H9 (cell line): Measurements from ENCODE around the gene GABBR2. TPM values are rescaled to one million over a fixed set of nuclear protein-coding genes. Genes with fewer than 3 reads are reported as not detected.

ENCODE experiments used
- DNase-seq: peaks from one replicate; pipeline ENCODE4 v3.0.0-alpha.2; 2017
- H2AFZ ChIP-seq: one replicate; pipeline ENCODE4 v1.6.1; 2013; ENCODE audit warnings: mild to moderate bottlenecking, low read length, control low read depth, moderate library complexity
- H2AK5ac ChIP-seq: 2 replicates; pipeline ENCODE4 v1.6.1; 2013; ENCODE audit warnings: low read length, control low read depth, mixed read lengths; ENCODE audit not compliant: insufficient read length
- H2BK120ac ChIP-seq: one replicate; pipeline ENCODE4 v1.6.1; 2013; ENCODE audit warnings: low read depth, mild to moderate bottlenecking, low read length, control low read depth, inconsistent platforms; ENCODE audit not compliant: poor library complexity, severe bottlenecking
- H2BK12ac ChIP-seq: 2 replicates; pipeline ENCODE4 v1.6.1; 2013; ENCODE audit warnings: low read length, control low read depth, mixed read lengths, low read depth; ENCODE audit not compliant: insufficient read length
- H2BK15ac ChIP-seq: 2 replicates; pipeline ENCODE4 v1.6.1; 2013; ENCODE audit warnings: low read depth, low read length, control low read depth
- H2BK20ac ChIP-seq: one replicate; pipeline ENCODE4 v1.6.1; 2013; ENCODE audit warnings: low read depth, mild to moderate bottlenecking, low read length, control low read depth, inconsistent platforms; ENCODE audit not compliant: poor library complexity, severe bottlenecking
- H2BK5ac ChIP-seq: 2 replicates; pipeline ENCODE4 v1.6.1; 2013; ENCODE audit warnings: low read length, control low read depth, mixed read lengths; ENCODE audit not compliant: insufficient read length
- H3K14ac ChIP-seq: 2 replicates; pipeline ENCODE4 v1.6.1; 2013; ENCODE audit warnings: low read length, control low read depth; ENCODE audit not compliant: insufficient read depth
- H3K18ac ChIP-seq: 2 replicates; pipeline ENCODE4 v1.6.1; 2013; ENCODE audit warnings: low read depth, mild to moderate bottlenecking, mixed read lengths, low read length, control low read depth; ENCODE audit not compliant: insufficient read length
- H3K23ac ChIP-seq: 2 replicates; pipeline ENCODE4 v1.6.1; 2013; ENCODE audit warnings: low read length, control low read depth, mixed read lengths, low read depth; ENCODE audit not compliant: insufficient read length
- H3K23me2 ChIP-seq: 2 replicates; pipeline ENCODE4 v1.6.1; 2013; ENCODE audit warnings: low read depth, mild to moderate bottlenecking, mixed read lengths, low read length, control low read depth; ENCODE audit not compliant: insufficient read length, poor library complexity, severe bottlenecking
- H3K27ac ChIP-seq: 2 replicates; pipeline ENCODE4 v1.5.1; 2013; ENCODE audit warnings: low read length, control low read depth, mixed read lengths, low read depth; ENCODE audit not compliant: insufficient read length
- H3K27me3 ChIP-seq: 2 replicates; pipeline ENCODE4 v1.6.1; 2013; ENCODE audit warnings: low read length, control low read depth, inconsistent platforms; ENCODE audit not compliant: insufficient read depth
- H3K4ac ChIP-seq: 2 replicates; pipeline ENCODE4 v1.6.1; 2013; ENCODE audit warnings: low read depth, mild to moderate bottlenecking, control low read depth, inconsistent platforms, low read length, moderate library complexity
- H3K4me1 ChIP-seq: 2 replicates; pipeline ENCODE4 v1.6.1; 2013; ENCODE audit warnings: low read length, control low read depth, inconsistent platforms; ENCODE audit not compliant: insufficient read depth
- H3K4me2 ChIP-seq: 2 replicates; pipeline ENCODE4 v1.6.1; 2013; ENCODE audit warnings: low read length, control low read depth, mixed read lengths; ENCODE audit not compliant: insufficient read length, insufficient read depth
- H3K56ac ChIP-seq: 2 replicates; pipeline ENCODE4 v1.6.1; 2013; ENCODE audit warnings: low read depth, mild to moderate bottlenecking, mixed read lengths, low read length, control low read depth; ENCODE audit not compliant: insufficient read length
- H3K79me1 ChIP-seq: 2 replicates; pipeline ENCODE4 v1.6.1; 2013; ENCODE audit warnings: low read depth, mild to moderate bottlenecking, moderate library complexity, low read length, control low read depth, inconsistent platforms; ENCODE audit not compliant: insufficient read depth, poor library complexity, severe bottlenecking
- H3K79me2 ChIP-seq: 2 replicates; pipeline ENCODE4 v1.6.1; 2013; ENCODE audit warnings: low read length, control low read depth, inconsistent platforms; ENCODE audit not compliant: insufficient read depth
- H3K9ac ChIP-seq: 2 replicates; pipeline ENCODE4 v1.6.1; 2013; ENCODE audit warnings: low read length, control low read depth, mixed read lengths; ENCODE audit not compliant: insufficient read length; ENCODE audit errors: extremely low read depth
- H3K9me3 ChIP-seq: one replicate; pipeline ENCODE4 v1.6.1; 2013; ENCODE audit warnings: low read depth, low read length, inconsistent platforms; ENCODE audit not compliant: control insufficient read depth
- H3T11ph ChIP-seq: one replicate; pipeline ENCODE4 v1.6.1; 2013; ENCODE audit warnings: mild to moderate bottlenecking, low read length, control low read depth, inconsistent platforms
- H4K20me1 ChIP-seq: one replicate; pipeline ENCODE4 v1.6.1; 2013; ENCODE audit not compliant: control insufficient read depth, insufficient read length, insufficient read depth
- H4K5ac ChIP-seq: 2 replicates; pipeline ENCODE4 v1.6.1; 2013; ENCODE audit warnings: low read depth, mild to moderate bottlenecking, mixed read lengths, low read length, control low read depth; ENCODE audit not compliant: insufficient read length
- H4K8ac ChIP-seq: replicated peaks from 2 replicates; pipeline ENCODE4 v1.6.1; 2013; ENCODE audit warnings: low read length, control low read depth, mixed read lengths, low read depth; ENCODE audit not compliant: insufficient read length
- H4K91ac ChIP-seq: 2 replicates; pipeline ENCODE4 v1.6.1; 2013; ENCODE audit warnings: low read depth, mild to moderate bottlenecking, moderate library complexity, mixed read lengths, low read length, control low read depth; ENCODE audit not compliant: insufficient read length
- H3K27ac Mint-ChIP-seq, 3 experiments: 2 replicates in 2 of 3; 3 replicates in 1 of 3; pipeline ENCODE4 v1.8.0; 2020 to 2021; ENCODE audit warnings: mixed read lengths in 3 of 3, mild to moderate bottlenecking in 1 of 3, moderate library complexity in 1 of 3
- H3K27me3 Mint-ChIP-seq: 2 replicates; pipeline ENCODE4 v1.8.0; 2021; ENCODE audit warnings: low read depth, mild to moderate bottlenecking, moderate library complexity, mixed read lengths
- H3K36me3 Mint-ChIP-seq, 3 experiments: 2 replicates in 2 of 3; 3 replicates in 1 of 3; pipeline ENCODE4 v1.8.0; 2020 to 2021; ENCODE audit warnings: low read depth in 3 of 3, mixed read lengths in 3 of 3; ENCODE audit not compliant: insufficient read depth in 1 of 3
- H3K4me1 Mint-ChIP-seq, 2 experiments: 2 replicates each; pipeline ENCODE4 v1.8.0; 2020; ENCODE audit warnings: mixed read lengths in 2 of 2
- H3K4me3 Mint-ChIP-seq, 2 experiments: 2 replicates in 1 of 2; 3 replicates in 1 of 2; pipeline ENCODE4 v1.8.0; 2020 to 2021; ENCODE audit warnings: mild to moderate bottlenecking in 2 of 2, mixed read lengths in 2 of 2, moderate library complexity in 1 of 2
- H3K9me3 Mint-ChIP-seq, 2 experiments: 2 replicates in 1 of 2; 3 replicates in 1 of 2; pipeline ENCODE4 v1.8.0; 2020; ENCODE audit warnings: mild to moderate bottlenecking in 2 of 2, mixed read lengths in 2 of 2, moderate library complexity in 1 of 2
- WGBS: extraction: QIAGEN DNeasy Blood & Tissue Kit; methylation state at CpG from one replicate; pipeline ENCODE4 v1.1.7; 2013; ENCODE audit warnings: missing lambda C conversion rate, low lambda C conversion rate, mixed read lengths; ENCODE audit not compliant: insufficient read length; ENCODE audit errors: extremely low coverage; 5-methylcytosine and 5-hydroxymethylcytosine counted together
- total RNA-seq: library from RNA; stranded (reverse); gene quantifications from 2 replicates; pipeline ENCODE4 v1.2.1, GENCODE V29; 2021
- TF ChIP-seq, protein P1 (sequence below): fragments of 200-600 bp; sonication (generic); conservative IDR thresholded peaks from 3 replicates; pipeline ENCODE4 v1.8.0; 2021; ENCODE audit warnings: antibody characterized with exemption, mild to moderate bottlenecking

GABBR2 gene
- total RNA-seq, 1 experiment from 2014 or later, result 0.66 TPM

DNA sequence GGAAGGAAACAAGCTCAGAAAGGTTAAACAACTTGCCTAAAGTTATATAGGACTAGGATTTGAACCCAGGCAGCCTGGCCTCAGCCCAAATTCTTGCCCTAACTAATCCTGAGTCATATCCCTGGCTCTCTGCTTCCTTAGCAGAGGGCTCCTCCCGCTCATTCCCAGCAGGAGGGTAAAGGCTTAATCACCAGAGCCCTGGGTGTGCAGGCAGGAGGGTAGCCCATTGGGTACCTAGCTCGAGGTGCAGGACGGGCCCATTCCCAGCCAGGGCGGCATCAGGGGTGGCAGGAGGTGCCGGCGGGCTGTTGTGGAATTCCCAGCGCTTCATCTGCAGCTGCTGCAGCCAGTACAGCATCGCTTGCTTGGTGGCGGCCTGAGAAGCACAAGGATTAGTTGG is 457.2 kb downstream of the GABBR2 start:
- Histone ChIP-seq H3K56ac (no peak overlapping the region), H3T11ph (no peak overlapping the region), H3K27me3 (no peaks in the 10 kb centered on the region), H3K27ac (no peak overlapping the region), H3K4me1 (peaks cover 3% of the 10 kb centered on the region), H4K8ac (no peak overlapping the region), H2AK5ac (no peak overlapping the region), H3K18ac (no peak overlapping the region), H3K79me1 (no peaks in the 10 kb centered on the region), H4K5ac (no peak overlapping the region), H2BK12ac (no peak overlapping the region), H3K9ac (no peak overlapping the region), H2BK20ac (no peak overlapping the region), H2BK15ac (no peak overlapping the region), H3K23me2 (peaks cover 4% of the 10 kb centered on the region), H3K4ac (no peak overlapping the region), H4K91ac (no peak overlapping the region), H3K4me2 (no peak overlapping the region), H2AFZ (no peak overlapping the region), H3K23ac (no peak overlapping the region), H4K20me1 (peaks cover 3% of the 10 kb centered on the region), H3K79me2 (peaks cover 2% of the 10 kb centered on the region; the same call in 1 of the 2 replicates), H2BK120ac (no peak overlapping the region), H3K9me3 (no peaks in the 10 kb centered on the region), H3K14ac (no peak overlapping the region), H2BK5ac (no peak overlapping the region)
- H3K4me1 Mint-ChIP-seq, result peaks cover 27 to 33% of the 10 kb centered on the region in 2 experiments
- no peaks in the 10 kb centered on the region for H3K9me3 Mint-ChIP-seq
- no CpG with 5 or more reads among the region's 9 CpGs for WGBS
- TF ChIP-seq, protein P1, sequence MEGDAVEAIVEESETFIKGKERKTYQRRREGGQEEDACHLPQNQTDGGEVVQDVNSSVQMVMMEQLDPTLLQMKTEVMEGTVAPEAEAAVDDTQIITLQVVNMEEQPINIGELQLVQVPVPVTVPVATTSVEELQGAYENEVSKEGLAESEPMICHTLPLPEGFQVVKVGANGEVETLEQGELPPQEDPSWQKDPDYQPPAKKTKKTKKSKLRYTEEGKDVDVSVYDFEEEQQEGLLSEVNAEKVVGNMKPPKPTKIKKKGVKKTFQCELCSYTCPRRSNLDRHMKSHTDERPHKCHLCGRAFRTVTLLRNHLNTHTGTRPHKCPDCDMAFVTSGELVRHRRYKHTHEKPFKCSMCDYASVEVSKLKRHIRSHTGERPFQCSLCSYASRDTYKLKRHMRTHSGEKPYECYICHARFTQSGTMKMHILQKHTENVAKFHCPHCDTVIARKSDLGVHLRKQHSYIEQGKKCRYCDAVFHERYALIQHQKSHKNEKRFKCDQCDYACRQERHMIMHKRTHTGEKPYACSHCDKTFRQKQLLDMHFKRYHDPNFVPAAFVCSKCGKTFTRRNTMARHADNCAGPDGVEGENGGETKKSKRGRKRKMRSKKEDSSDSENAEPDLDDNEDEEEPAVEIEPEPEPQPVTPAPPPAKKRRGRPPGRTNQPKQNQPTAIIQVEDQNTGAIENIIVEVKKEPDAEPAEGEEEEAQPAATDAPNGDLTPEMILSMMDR, result no peak
- peaks cover 0 to 8% (median 0%) of the 10 kb centered on the region in 3 experiments; a peak in 3 of 7 replicates for H3K36me3 Mint-ChIP-seq
- H3K4me3 Mint-ChIP-seq, result no peak overlapping the region
- H3K27me3 Mint-ChIP-seq, result peaks cover 4% of the 10 kb centered on the region
- H3K27ac Mint-ChIP-seq, result no peak overlapping the region
- no peak for DNase-seq
